ENCODE measurements around the gene PPP2R5D. TPM values are rescaled to one million over a fixed set of nuclear protein-coding genes. Genes with fewer than 3 reads are reported as not detected.
"Not testable (repeated sequence)": the region's sequence is repeated elsewhere in the genome, so short reads cannot be mapped to it uniquely, and the experiment has no call there.

The PPP2R5D gene
- 34.2 TPM for total RNA-seq
- long read RNA-seq, partial matches to known transcripts, result 2 of 9 reads
- long read RNA-seq, other reads (novel, unspliced or antisense), result 3 of 9 reads

DNA sequence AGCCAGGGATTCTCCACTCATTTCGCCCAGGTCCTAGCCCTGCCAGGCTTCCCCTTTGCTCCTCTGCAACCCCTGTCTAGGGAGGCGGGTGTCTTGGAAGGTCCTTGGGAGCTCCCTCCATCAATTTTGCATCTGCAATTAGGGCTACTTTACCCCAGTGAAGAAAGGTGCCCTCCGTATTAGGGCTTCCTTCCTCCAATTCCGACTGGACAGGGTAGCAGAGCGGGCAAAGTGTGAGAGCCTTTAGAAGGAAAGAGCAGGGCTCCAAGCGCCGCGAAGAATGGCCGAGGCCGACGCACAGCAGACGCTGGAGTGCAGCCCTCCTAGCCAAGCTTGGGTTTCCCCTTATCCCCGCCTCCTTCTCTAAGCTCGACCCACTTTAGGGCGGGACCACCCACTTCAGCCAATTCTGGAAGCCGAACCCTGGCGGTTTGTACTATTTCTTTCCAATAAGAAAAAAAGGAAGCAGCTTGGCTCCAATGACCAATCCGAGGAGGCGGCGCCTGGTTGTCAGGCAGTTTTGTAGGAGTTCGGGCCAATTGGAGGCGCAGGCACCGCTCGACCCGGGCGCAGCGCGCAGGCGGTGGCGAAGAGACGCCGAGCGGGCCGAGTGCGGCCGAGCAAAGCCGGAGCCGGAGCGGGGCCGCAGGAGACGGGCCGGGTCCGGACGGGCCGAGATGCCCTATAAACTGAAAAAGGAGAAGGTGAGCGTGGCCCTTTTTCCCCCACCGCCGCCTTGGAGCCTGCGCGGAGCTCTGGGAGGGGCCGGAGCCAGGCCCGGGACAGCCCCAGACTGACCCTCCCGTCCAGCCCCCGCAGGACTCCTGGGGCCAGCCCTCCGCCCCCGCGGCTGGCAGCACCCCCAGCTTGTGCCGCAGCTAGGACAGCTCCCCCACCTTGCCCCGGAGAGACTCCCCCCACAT, at the start of gene PPP2R5D:
Gene PPP2R5D, plus strand, starts transcription at position 570 of the 923 bp plus-strand sequence. Its CDS starts 108 bp downstream, at position 678.
- DNase-seq (ENCODE audit: missing footprints) (peak; percentile 99), ATAC-seq (peak; percentile 96)
- intact Hi-C loops (cut with DNase I), result loop anchor here (1.0 to 5.0 kb wide), 3 partner anchors 29 to 82 kb away; partner anchors contain the start of genes CNPY3 and MEA1

DNA sequence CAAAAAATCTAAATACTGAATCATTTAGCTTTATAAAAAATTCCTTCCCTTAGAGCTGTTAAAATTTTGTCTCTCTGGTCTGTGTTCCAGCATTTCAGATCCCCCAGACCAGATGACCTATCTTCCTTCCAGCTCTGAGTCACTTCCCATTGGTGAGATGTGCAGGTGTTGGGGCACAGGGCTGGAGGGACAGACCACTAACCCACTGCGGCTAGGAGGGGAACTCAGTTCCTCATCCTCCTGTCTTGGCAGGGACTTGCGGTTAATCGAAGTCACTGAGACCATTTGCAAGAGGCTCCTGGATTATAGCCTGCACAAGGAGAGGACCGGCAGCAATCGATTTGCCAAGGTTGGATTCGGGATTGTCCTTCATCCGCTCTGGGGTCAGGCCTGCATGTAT, 49.0 kb upstream of the PPP2R5D start:
- DNase-seq (ENCODE audit: missing footprints) (no peak), ATAC-seq (no peak)
- intact Hi-C loops (cut with DNase I), result no loop called here

DNA sequence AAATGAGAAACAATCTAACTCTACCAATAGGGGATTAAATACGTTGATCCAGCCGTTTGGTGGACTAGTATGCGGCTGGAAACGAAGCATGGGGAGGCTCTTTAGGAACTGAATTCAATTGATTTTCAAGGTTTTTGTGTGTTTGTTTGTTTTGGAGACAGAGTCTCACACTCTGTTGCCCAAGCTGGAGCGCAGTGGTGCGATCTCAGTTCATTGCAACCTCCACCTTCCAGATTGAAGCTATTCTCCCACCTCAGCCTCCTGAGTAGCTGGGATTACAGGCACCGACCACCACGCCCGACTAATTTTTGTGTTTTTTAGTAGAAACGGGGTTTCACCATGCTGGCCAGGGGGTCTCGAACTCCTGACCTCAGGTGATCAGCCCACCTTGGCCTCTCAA, 48.0 kb upstream of the PPP2R5D start:
- intact Hi-C loops (cut with DNase I), result no loop called here
- ATAC-seq, result no peak
- no peak for DNase-seq (ENCODE audit: missing footprints)

DNA sequence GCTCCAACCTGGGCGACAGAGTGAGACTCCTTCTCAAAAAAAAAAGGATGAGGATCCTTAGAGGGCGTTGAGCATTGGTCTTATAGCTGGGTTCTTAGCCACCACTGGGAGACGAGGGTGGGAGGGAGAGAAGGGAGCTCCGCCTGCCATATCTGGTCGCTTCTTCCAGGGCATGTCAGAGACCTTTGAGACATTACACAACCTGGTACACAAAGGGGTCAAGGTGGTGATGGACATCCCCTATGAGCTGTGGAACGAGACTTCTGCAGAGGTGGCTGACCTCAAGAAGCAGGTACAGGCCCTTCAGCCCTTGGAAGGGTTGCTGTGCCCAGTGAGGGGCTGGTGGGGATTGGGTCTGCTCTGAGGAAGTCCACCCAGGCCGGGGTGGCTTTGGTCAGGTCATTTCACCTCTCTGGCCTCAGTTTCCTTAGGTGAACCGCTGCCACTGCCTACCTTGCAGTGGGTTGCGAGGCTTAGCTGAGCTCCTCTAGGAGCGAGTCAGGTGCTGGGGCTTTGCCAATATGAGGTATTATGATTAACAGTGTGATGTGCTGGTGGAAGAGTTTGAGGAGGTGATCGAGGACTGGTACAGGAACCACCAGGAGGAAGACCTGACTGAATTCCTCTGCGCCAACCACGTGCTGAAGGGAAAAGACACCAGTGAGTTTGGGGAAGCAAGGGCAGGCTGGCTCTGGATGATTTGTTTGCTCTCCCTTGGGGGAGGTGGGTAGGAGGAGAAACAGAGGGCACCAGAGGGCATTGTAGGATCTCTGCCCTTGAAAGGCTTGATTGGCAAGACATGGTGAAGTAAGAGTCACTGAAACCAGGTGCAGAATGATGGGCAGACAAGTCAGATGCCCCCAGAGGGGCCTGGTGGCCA, 46.6 kb upstream of the PPP2R5D start:
- DNase-seq (ENCODE audit: missing footprints), result no peak
- intact Hi-C loops (cut with DNase I), result no loop called here
- ATAC-seq, result no peak

DNA sequence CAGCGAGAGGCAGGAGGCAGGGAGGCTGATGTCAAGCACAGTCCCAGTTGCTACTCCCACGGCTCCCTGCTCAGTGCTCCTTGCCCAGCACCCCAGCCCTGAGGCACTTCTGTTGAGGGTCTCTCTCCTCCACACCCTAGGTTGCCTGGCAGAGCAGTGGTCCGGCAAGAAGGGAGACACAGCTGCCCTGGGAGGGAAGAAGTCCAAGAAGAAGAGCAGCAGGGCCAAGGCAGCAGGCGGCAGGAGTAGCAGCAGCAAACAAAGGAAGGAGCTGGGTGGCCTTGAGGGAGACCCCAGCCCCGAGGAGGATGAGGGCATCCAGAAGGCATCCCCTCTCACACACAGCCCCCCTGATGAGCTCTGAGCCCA, 46.0 kb upstream of the PPP2R5D start:
- intact Hi-C loops (cut with DNase I), result no loop called here
- DNase-seq (ENCODE audit: missing footprints) (no peak), ATAC-seq (no peak)

DNA sequence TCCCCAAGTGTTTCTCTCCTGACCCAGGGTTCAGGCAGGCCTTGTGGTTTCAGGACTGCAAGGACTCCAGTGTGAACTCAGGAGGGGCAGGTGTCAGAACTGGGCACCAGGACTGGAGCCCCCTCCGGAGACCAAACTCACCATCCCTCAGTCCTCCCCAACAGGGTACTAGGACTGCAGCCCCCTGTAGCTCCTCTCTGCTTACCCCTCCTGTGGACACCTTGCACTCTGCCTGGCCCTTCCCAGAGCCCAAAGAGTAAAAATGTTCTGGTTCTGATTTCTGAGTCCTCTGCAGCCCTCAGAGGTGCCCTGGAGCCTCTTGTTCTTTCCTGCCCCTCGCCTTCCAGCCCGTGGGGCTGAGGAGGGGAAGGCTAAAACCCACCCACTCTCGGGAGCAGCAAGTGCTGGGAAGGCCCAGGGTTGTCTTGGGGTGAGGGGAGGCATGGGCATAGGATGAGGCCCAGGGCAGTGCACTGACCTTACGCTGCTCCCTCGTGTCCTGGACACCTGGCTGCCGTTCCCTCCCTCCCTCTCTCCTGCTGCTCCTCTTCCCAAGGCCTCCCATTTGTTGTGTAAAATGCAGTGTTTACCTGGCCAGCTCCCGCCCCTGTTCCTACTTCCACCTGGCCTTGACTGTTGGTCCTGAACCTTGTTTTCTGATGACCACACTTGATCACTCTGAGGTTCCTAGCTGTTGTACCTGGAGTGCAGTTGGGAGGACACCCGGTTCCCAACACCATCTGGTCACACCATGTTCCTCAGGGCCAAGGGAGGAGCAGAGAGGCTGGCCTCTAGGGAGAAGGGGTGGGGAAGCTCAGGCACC, 45.2 kb upstream of the PPP2R5D start:
- no peak for DNase-seq (ENCODE audit: missing footprints)
- peak; percentile 32 for ATAC-seq
- intact Hi-C loops (cut with DNase I), result no loop called here

DNA sequence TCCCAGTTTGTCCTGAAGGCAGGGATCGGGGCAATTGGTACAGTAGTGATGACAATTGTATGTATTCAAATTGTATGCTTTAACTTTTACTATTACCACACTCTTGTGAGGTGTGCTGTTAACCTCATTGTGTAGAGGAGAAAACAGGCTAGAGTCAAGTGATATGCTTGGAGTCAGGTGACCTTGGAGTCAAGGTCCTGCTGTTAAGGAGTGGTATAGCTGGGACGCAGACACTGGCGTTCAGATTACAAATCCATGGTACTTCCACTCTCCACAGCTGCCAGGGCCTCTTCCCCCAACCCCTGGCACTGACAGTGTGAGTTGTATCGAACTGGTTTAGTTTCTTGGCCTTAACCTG, 44.6 kb upstream of the PPP2R5D start:
- no peak for DNase-seq (ENCODE audit: missing footprints)
- ATAC-seq, result no peak
- intact Hi-C loops (cut with DNase I), result no loop called here

DNA sequence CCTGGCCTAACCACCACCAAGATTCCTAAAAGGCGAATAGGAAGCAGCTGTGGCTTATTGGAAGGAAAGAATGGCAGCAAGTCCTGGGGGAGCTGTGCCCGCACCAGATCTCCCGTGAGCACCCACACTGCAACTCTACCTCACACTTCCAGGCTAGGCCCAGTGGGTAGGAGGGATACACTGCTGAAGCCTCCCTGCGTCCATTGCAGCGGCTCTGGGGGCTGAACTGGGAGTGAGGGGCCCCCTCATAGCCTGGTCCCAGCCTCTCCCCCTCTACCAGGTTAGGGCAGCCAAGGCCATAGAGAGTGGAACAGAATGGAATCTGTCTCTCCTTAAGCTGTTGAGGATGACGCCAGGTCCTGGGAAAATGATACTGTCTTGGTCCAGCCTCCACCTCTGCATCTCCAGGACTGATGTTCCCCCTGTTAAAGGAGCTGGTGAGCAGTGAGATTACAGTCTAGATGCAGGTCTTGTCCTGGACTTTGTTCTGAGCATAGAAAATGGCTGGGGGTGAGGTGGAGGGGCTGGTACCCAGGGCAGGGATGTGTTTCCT, 43.8 kb upstream of the PPP2R5D start:
- intact Hi-C loops (cut with DNase I), result no loop called here
- ATAC-seq, result no peak
- no peak for DNase-seq (ENCODE audit: missing footprints)

DNA sequence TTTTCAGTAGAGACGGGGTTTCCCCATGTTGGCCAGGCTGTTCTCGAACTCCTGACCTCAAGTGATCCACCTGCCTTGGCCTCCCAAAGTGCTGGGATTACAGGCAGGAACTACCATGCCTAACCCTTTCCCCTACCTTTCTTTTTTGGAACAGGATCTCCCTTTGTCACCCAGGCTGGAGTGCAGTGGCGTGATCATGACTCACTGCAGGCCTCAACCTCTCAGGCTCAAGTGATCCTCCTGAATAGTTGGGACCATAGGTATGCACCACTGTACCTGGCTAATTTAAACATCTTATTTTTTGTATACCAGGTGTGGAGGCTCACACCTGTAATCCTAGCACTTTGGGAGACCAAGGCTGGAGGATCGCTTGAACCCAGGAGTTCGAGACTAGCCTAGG, 43.0 kb upstream of the PPP2R5D start:
- DNase-seq (ENCODE audit: missing footprints); ATAC-seq; intact Hi-C loops (cut with DNase I): not testable (repeated sequence)

DNA sequence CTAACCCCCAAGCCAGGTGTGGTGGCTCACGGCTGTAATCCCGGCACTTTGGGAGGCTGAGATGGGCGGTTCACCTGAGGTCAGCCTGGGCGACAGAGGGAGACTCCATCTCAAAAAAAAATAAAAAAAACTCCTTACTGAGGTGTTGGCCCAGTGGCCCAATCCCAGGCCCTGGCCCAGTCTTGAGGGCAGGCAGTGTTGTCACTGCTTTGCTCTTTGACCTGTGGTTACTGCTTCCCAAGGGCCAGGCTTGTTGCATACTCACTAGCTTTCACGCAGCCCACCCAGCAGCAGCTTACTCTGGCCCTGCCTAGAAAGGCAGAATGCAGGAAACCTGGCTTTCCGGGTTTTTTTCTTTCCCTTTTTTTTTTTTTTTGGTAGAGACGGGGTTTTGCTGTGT, 41.9 kb upstream of the PPP2R5D start:
- ATAC-seq (no peak), DNase-seq (ENCODE audit: missing footprints) (no peak)
- intact Hi-C loops (cut with DNase I), result no loop called here

DNA sequence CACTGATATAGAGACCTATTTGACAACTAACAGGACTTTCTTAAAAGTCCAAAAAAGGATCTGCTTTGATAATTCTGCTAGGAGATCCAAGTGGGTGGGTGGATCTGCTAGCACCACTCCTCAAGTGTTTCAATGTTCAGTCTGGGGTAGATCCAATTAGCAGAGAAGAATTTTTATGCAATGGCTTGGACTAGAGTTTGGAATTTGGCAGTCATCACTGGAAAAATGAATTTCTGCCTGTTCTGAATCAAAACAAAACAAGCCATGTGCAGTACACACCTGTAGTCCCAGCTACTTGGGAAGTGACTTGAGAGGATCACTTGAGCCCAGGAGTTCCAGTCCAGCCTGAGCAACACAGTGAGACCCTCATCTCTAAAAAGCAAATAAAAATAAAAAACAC, 36.4 kb upstream of the PPP2R5D start:
- ATAC-seq (no peak), DNase-seq (ENCODE audit: missing footprints) (no peak)
- intact Hi-C loops (cut with DNase I), result no loop called here

DNA sequence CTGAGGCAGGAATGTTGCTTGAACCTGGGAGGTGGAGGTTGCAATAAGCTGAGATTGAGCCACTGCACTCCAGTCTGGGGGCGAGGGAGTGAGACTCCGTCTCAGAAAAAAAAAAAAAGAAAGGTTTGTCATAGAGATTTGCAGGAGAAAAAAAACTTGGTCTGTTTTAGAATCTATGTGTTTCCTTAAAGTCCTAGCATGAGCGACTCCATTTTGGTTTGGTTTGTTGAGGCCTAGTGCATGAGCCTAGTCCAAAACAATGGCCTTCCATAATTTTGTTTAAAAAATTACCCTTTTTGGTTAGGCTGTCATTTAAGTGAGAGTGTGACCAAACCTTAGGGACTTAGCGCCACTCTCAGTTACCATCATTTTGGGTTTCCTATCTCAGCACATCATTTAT, 32.0 kb upstream of the PPP2R5D start:
- intact Hi-C loops (cut with DNase I), result no loop called here
- ATAC-seq, result no peak

DNA sequence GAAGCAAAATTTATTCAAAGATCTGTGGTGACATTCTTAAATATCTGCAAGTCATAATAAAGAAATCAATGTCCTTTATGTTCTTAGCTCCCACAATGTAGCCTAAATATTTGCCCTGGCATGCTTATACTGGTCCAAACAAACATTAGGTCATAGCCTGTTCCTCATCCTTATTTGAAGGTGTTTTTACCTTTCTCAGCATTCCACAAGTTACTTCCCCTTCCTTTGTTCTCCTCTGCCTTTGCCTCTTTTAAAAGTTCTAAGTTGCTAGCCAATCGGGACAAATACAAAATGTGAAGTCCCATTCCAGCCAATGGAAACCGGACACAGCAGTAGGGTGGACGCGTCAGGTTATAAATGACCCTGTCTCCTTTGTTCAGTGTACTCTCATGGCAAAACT, 30.0 kb upstream of the PPP2R5D start:
- DNase-seq (ENCODE audit: missing footprints); intact Hi-C loops (cut with DNase I); ATAC-seq: not testable (repeated sequence)

More for the DNA sequence above, 32.0 kb upstream of the PPP2R5D start:
- no peak for DNase-seq (ENCODE audit: missing footprints)

DNA sequence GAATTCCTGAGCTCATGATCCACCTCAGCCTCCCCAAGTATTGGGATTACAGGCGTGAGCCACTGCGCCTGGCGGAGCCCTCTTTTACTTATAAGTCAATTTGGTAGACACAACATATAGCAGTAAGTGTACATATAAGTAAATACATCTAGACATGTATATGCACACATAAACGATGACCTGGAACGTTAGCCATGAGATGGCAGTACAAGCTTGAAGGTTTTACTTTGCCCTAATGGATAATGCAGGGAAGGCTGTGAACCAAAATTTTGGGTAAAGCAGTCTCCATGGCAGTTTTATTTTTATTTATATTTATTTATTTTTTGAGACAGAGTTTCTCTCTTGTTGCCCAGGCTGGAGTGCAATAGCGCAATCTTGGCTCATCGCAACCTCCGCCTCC, 26.2 kb upstream of the PPP2R5D start:
- intact Hi-C loops (cut with DNase I), result no loop called here
- no peak for ATAC-seq
- no peak for DNase-seq (ENCODE audit: missing footprints)

DNA sequence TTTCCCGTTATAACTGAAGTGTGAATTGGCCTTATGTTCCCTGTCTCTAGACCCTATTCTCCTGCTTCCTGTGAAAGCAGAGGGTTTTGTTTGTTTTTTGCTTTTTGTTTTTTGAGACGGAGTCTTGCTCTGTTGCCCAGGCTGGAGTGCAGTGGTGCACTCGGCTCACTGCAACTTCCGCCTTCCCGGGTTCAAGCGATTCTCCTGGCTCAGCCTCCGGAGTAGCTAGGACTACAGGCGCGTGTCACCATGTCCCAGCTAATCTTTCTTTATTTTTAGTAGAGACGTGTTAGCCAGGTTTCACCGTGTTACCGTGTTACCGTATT, 24.5 kb upstream of the PPP2R5D start:
- intact Hi-C loops (cut with DNase I), result no loop called here
- ATAC-seq (no peak), DNase-seq (ENCODE audit: missing footprints) (no peak)

DNA sequence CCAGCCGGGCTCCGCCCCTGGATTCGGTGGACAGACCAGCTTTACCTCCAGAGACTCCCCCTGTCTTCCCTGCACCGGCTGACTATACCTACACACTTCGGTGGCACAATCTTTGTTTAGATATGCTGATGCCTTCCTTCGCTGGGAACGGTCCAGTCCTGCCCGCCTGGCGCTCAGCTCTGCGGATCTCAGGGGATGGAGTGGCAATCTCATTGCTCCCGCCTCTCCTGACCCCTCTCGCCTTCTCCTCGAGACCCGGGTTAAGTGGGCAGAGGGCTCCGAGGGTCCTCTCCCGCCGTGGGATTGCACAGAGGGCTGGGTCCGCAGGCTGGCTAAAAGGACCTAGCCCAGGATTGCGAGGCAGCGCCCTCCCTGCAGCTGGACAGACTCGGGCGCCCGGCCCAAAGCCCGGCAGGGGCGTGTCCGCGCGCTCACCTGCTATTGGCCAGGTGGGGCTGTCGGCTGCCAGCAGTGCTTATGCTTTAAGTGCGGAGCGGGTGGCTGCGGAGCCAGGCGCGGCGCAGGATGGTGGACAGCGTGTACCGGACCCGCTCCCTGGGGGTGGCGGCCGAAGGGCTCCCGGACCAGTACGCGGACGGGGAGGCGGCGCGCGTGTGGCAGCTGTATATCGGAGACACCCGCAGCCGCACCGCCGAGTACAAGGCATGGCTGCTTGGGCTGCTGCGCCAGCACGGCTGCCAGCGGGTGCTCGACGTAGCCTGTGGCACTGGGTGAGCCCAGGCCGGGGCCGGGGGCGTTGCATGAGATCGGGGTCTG, 23.9 kb upstream of the PPP2R5D start, which contains the start of gene GNMT:
Gene GNMT, plus strand, starts transcription at position 512 of the 777 bp plus-strand sequence. Its CDS starts 14 bp downstream, at position 526.
- intact Hi-C loops (cut with DNase I), result no loop called here
- DNase-seq (ENCODE audit: missing footprints) (peak; percentile 85), ATAC-seq (peak; percentile 88)

DNA sequence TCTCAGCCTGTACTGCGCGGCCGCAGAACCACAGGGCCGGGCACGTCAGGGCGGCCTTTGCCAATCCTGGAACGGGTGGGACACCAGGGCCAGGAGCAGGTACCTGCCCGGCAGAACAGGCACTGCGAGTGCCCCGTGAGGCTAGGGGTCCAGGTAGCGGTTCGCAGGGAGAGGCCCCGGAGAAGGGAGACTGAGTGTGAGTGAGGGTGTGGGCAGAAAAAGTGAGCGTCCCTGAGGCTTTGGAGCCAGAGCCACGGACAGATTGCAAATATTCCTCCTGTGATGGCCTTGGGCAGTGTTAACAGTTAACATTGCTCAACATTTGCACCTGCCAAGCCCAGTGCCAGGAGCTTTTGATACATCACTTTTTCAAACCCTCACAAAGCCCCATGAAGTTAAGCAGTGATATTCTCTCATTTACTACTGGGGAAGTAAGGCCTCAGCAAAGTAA, 23.3 kb upstream of the PPP2R5D start:
- no peak for DNase-seq (ENCODE audit: missing footprints)
- intact Hi-C loops (cut with DNase I), result no loop called here
- no peak for ATAC-seq

DNA sequence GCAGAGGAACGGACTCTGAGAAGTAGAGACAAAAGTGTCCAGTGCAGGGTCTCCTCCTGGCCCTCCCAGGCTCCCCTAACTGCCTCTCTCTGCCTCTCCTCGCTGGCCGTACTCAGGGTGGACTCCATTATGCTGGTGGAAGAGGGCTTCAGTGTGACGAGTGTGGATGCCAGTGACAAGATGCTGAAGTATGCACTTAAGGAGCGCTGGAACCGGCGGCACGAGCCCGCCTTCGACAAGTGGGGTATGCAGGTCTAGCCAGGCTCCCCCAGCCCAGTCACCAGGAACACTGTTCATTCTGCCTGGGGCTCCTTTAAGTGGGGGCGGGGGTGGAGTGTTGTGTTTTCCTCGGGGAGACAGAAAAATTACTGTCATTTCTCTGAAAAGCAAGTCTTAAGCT, 22.3 kb upstream of the PPP2R5D start:
- intact Hi-C loops (cut with DNase I), result no loop called here
- ATAC-seq (no peak), DNase-seq (ENCODE audit: missing footprints) (no peak)
